Neural progenitor cell (in vitro differentiated cells): ENCODE measurements around the gene LARGE1. TPM values are rescaled to one million over a fixed set of nuclear protein-coding genes. Genes with fewer than 3 reads are reported as not detected.

Source experiments
- DNase-seq: peaks from one replicate; pipeline ENCODE4 v3.0.0-alpha.2; 2016; ENCODE audit warnings: low spot score
- H2AFZ ChIP-seq: fragments of 200-600 bp; sonication (generic); replicated peaks from 2 replicates; pipeline ENCODE4 v1.6.1; 2016; ENCODE audit warnings: antibody characterized with exemption
- H3F3A ChIP-seq: fragments of 200-600 bp; sonication (generic); 2 replicates; pipeline ENCODE4 v1.6.1; 2016; ENCODE audit warnings: antibody characterized with exemption, low read depth
- H3K27ac ChIP-seq: fragments of 200-600 bp; sonication (generic); 2 replicates; pipeline ENCODE4 v1.5.1; 2016; ENCODE audit warnings: mild to moderate bottlenecking
- H3K27me3 ChIP-seq: fragments of 200-600 bp; sonication (generic); 2 replicates; pipeline ENCODE4 v1.6.1; 2016; ENCODE audit warnings: mild to moderate bottlenecking, moderate library complexity
- H3K36me3 ChIP-seq: fragments of 200-600 bp; sonication (generic); 2 replicates; pipeline ENCODE4 v1.5.1; 2016
- H3K4me1 ChIP-seq: fragments of 200-600 bp; sonication (generic); 2 replicates; pipeline ENCODE4 v1.6.1; 2016; ENCODE audit warnings: mixed run types
- H3K4me2 ChIP-seq: fragments of 200-600 bp; sonication (generic); 2 replicates; pipeline ENCODE4 v1.6.1; 2016
- H3K4me3 ChIP-seq: fragments of 200-600 bp; sonication (generic); 2 replicates; pipeline ENCODE4 v1.5.1; 2016
- H3K79me2 ChIP-seq: fragments of 200-600 bp; sonication (generic); 2 replicates; pipeline ENCODE4 v1.6.1; 2016; ENCODE audit warnings: low read depth
- H3K9ac ChIP-seq: fragments of 200-600 bp; sonication (generic); 2 replicates; pipeline ENCODE4 v1.6.1; 2016
- H3K9me3 ChIP-seq: fragments of 200-600 bp; sonication (generic); 2 replicates; pipeline ENCODE4 v1.5.1; 2016; ENCODE audit warnings: low read depth
- H4K20me1 ChIP-seq: fragments of 200-600 bp; sonication (generic); 2 replicates; pipeline ENCODE4 v1.6.1; 2016; ENCODE audit warnings: low read depth
- H3K27ac Mint-ChIP-seq: 3 replicates; pipeline ENCODE4 v1.8.0; 2021; ENCODE audit warnings: mixed read lengths
- H3K27me3 Mint-ChIP-seq: 2 replicates; pipeline ENCODE4 v1.8.0; 2022; ENCODE audit warnings: low read depth, mild to moderate bottlenecking, inconsistent platforms, moderate library complexity, mixed read lengths; ENCODE audit not compliant: insufficient read depth
- H3K36me3 Mint-ChIP-seq: 3 replicates; pipeline ENCODE4 v1.8.0; 2021; ENCODE audit warnings: mixed read lengths
- H3K4me1 Mint-ChIP-seq: 3 replicates; pipeline ENCODE4 v1.8.0; 2021; ENCODE audit warnings: mixed read lengths
- H3K4me3 Mint-ChIP-seq: 3 replicates; pipeline ENCODE4 v1.8.0; 2021; ENCODE audit warnings: mild to moderate bottlenecking, moderate library complexity, mixed read lengths
- H3K9me3 Mint-ChIP-seq: 3 replicates; pipeline ENCODE4 v1.8.0; 2020; ENCODE audit warnings: mixed read lengths
- CTCF ChIP-seq: fragments of 200-600 bp; sonication (generic); IDR thresholded peaks from 2 replicates; pipeline ENCODE4 v1.5.1; 2017; ENCODE audit warnings: antibody characterized with exemption, mild to moderate bottlenecking
- EZH2 ChIP-seq: fragments of 200-600 bp; sonication (generic); IDR thresholded peaks from 2 replicates; pipeline ENCODE4 v1.6.1; 2017; ENCODE audit warnings: antibody characterized with exemption, mild to moderate bottlenecking, moderate library complexity
- EZH2phosphoT487 ChIP-seq: fragments of 200-600 bp; sonication (generic); IDR thresholded peaks from 2 replicates; pipeline ENCODE4 v1.6.1; 2017; ENCODE audit warnings: antibody characterized with exemption
- total RNA-seq: library from RNA; depleted of rRNA; stranded (reverse); fragments of >200 nt; gene quantifications from 2 replicates; pipeline ENCODE4 v1.2.3, GENCODE V29; 2015; ENCODE audit warnings: low replicate concordance

Gene LARGE1
- total RNA-seq, 1 donor from 2014 or later = 24.9 TPM

- Histone ChIP-seq H3K4me3 (no peak overlapping the region), H3K36me3 (no peaks in the 10 kb centered on the region), H3F3A (no peaks in the 10 kb centered on the region), H3K4me2 (no peak overlapping the region), H2AFZ (no peak overlapping the region), H3K9me3 (no peaks in the 10 kb centered on the region), H3K27ac (no peak overlapping the region), H4K20me1 (no peaks in the 10 kb centered on the region), H3K9ac (no peak overlapping the region), H3K27me3 (no peaks in the 10 kb centered on the region), H3K4me1 (no peaks in the 10 kb centered on the region), H3K79me2 (no peaks in the 10 kb centered on the region)
- H3K4me3 Mint-ChIP-seq = no peak overlapping the region
- TF ChIP-seq EZH2 (no peak), CTCF (no peak), EZH2phosphoT487 (no peak)
- peaks cover 7% of the 10 kb centered on the region for H3K4me1 Mint-ChIP-seq
- DNase-seq = no peak
- H3K36me3 Mint-ChIP-seq = no peaks in the 10 kb centered on the region
- H3K9me3 Mint-ChIP-seq = peaks cover 4% of the 10 kb centered on the region
- H3K27me3 Mint-ChIP-seq = peaks cover 6% of the 10 kb centered on the region
- no peak overlapping the region for H3K27ac Mint-ChIP-seq
These were observed 32.5 kb upstream of the LARGE1 start for GRCh38 chr22:33952776-33953175.

GRCh38 chr22:33940741-33941140 is 20.5 kb upstream of the LARGE1 start:
- Histone ChIP-seq H2AFZ (no peak overlapping the region), H3K27ac (no peak overlapping the region), H3K27me3 (no peaks in the 10 kb centered on the region), H3K4me3 (no peak overlapping the region), H3K36me3 (no peaks in the 10 kb centered on the region), H4K20me1 (no peaks in the 10 kb centered on the region), H3K4me2 (no peak overlapping the region), H3F3A (no peaks in the 10 kb centered on the region), H3K79me2 (no peaks in the 10 kb centered on the region), H3K9me3 (no peaks in the 10 kb centered on the region), H3K4me1 (no peaks in the 10 kb centered on the region), H3K9ac (no peak overlapping the region)
- peaks cover 3% of the 10 kb centered on the region for H3K9me3 Mint-ChIP-seq
- DNase-seq = no peak
- peaks cover 4% of the 10 kb centered on the region for H3K27me3 Mint-ChIP-seq
- H3K4me1 Mint-ChIP-seq = no peaks in the 10 kb centered on the region
- no peak overlapping the region for H3K4me3 Mint-ChIP-seq
- H3K36me3 Mint-ChIP-seq = no peaks in the 10 kb centered on the region
- H3K27ac Mint-ChIP-seq = no peak overlapping the region
- TF ChIP-seq EZH2 (no peak), CTCF (no peak), EZH2phosphoT487 (no peak)

GRCh38 chr22:33932997-33933396 is 12.7 kb upstream of the LARGE1 start:
- no peaks in the 10 kb centered on the region for H3K4me1 ChIP-seq
- H2AFZ ChIP-seq = no peak overlapping the region
- H3K4me3 Mint-ChIP-seq = no peak overlapping the region
- TF ChIP-seq EZH2phosphoT487 (no peak), EZH2 (no peak), CTCF (no peak)
- no peaks in the 10 kb centered on the region for H3K36me3 Mint-ChIP-seq
- H3K4me2 ChIP-seq = no peak overlapping the region
- H3K9ac ChIP-seq = no peak overlapping the region
- H3K4me3 ChIP-seq = no peak overlapping the region
- H3K4me1 Mint-ChIP-seq = no peaks in the 10 kb centered on the region
- H3K36me3 ChIP-seq = no peaks in the 10 kb centered on the region
- no peaks in the 10 kb centered on the region for H4K20me1 ChIP-seq
- no peak for DNase-seq
- H3F3A ChIP-seq = no peaks in the 10 kb centered on the region
- no peaks in the 10 kb centered on the region for H3K27me3 ChIP-seq
- peaks cover 3% of the 10 kb centered on the region for H3K9me3 Mint-ChIP-seq
- H3K27ac Mint-ChIP-seq = no peak overlapping the region
- no peaks in the 10 kb centered on the region for H3K9me3 ChIP-seq
- no peaks in the 10 kb centered on the region for H3K79me2 ChIP-seq
- H3K27ac ChIP-seq = no peak overlapping the region
- peaks cover 5% of the 10 kb centered on the region for H3K27me3 Mint-ChIP-seq

- Histone ChIP-seq H3K4me2 (no peak overlapping the region), H3K36me3 (no peaks in the 10 kb centered on the region), H3K79me2 (no peaks in the 10 kb centered on the region), H3K4me1 (no peaks in the 10 kb centered on the region), H3K9me3 (no peaks in the 10 kb centered on the region), H3K27ac (no peak overlapping the region), H3K27me3 (no peaks in the 10 kb centered on the region), H2AFZ (no peak overlapping the region), H3K9ac (no peak overlapping the region), H3K4me3 (no peak overlapping the region), H4K20me1 (no peaks in the 10 kb centered on the region), H3F3A (no peaks in the 10 kb centered on the region)
- no peaks in the 10 kb centered on the region for H3K4me1 Mint-ChIP-seq
- peaks cover 5% of the 10 kb centered on the region for H3K27me3 Mint-ChIP-seq
- DNase-seq = no peak
- H3K36me3 Mint-ChIP-seq = no peaks in the 10 kb centered on the region
- no peak for TF ChIP-seq EZH2phosphoT487
- no peak for TF ChIP-seq EZH2
- TF ChIP-seq CTCF = no peak
- H3K4me3 Mint-ChIP-seq = no peak overlapping the region
- peaks cover 5% of the 10 kb centered on the region for H3K9me3 Mint-ChIP-seq
- no peak overlapping the region for H3K27ac Mint-ChIP-seq
These were observed 11.1 kb upstream of the LARGE1 start for GRCh38 chr22:33931406-33931805.
